ENCODE measurements around the gene PIF1. TPM values are rescaled to one million over a fixed set of nuclear protein-coding genes. Genes with fewer than 3 reads are reported as not detected.

PIF1 gene
- total RNA-seq, 1 experiment from 2014 or later: 34.9 TPM

- no peaks in the 10 kb centered on the region for H3K36me3 ChIP-seq (ENCODE audit: control insufficient read depth in 1 of 2, insufficient read depth in 2 of 2, low read length in 2 of 2)
- intact Hi-C loops (cut with micrococcal nuclease): no loop called here
- no peak for ATAC-seq
- no peak for TF ChIP-seq CTCF (IDR thresholded peaks at IDR 0.05 in 2 of 3, conservative IDR thresholded peaks at IDR 0.05 in 1 of 3; ENCODE audit: borderline replicate concordance in 1 of 3, insufficient read depth in 1 of 3, low read depth in 2 of 3, low read length in 2 of 3)
- no peak for TF ChIP-seq CBX3 (IDR thresholded peaks at IDR 0.05; ENCODE audit: low read depth)
- TF ChIP-seq EGR1 (IDR thresholded peaks at IDR 0.05; ENCODE audit: low read depth): no peak
- no peak for TF ChIP-seq YY1 (IDR thresholded peaks at IDR 0.05; ENCODE audit: extremely low read depth, insufficient replicate concordance, low read depth, low read length)
- TF ChIP-seq JUND (IDR thresholded peaks at IDR 0.05): no peak
- no peak for TF ChIP-seq POLR2AphosphoS5 (IDR thresholded peaks at IDR 0.05; ENCODE audit: low read depth, low read length)
- TF ChIP-seq ZBTB33 (IDR thresholded peaks at IDR 0.05; ENCODE audit: extremely low read depth, insufficient replicate concordance, low read length): no peak
- no peak for TF ChIP-seq RAD21 (IDR thresholded peaks at IDR 0.05; ENCODE audit: low read depth)
- TF ChIP-seq FOSL1 (IDR thresholded peaks at IDR 0.05; ENCODE audit: low read depth): no peak
- TF ChIP-seq CEBPB (IDR thresholded peaks at IDR 0.05; ENCODE audit: low read depth): no peak
- no peak for TF ChIP-seq REST (IDR thresholded peaks at IDR 0.05; ENCODE audit: low read depth)
- TF ChIP-seq ELF1 (IDR thresholded peaks at IDR 0.05; ENCODE audit: borderline replicate concordance, low read depth): no peak
- TF ChIP-seq EZH2phosphoT487 (IDR thresholded peaks at IDR 0.05; ENCODE audit: borderline replicate concordance): no peak
- no peak for TF ChIP-seq MAX (IDR thresholded peaks at IDR 0.05)
- TF ChIP-seq ATF3 (IDR thresholded peaks at IDR 0.05): no peak
- no peak for TF ChIP-seq SP1 (IDR thresholded peaks at IDR 0.05; ENCODE audit: low read depth)
- no peak for TF ChIP-seq SIN3A (IDR thresholded peaks at IDR 0.05; ENCODE audit: low read depth)
- no peak for TF ChIP-seq TCF7L2 (IDR thresholded peaks at IDR 0.05; ENCODE audit: borderline replicate concordance, extremely low read depth, insufficient read depth, insufficient read length)
- no peak for TF ChIP-seq ZNF274 (IDR thresholded peaks at IDR 0.05; ENCODE audit: low read depth, low read length)
- H3K9ac ChIP-seq (ENCODE audit: low read length): no peak overlapping the region
- DNase-seq (ENCODE audit: low read depth, low spot score): no peak
- no peaks in the 10 kb centered on the region for H3K27me3 ChIP-seq (ENCODE audit: insufficient read depth, low read length)
- H3K4me2 ChIP-seq (ENCODE audit: low read length): no peak overlapping the region
- no TSS peak for BruUV-seq (replicated peaks)
- RAD21 ChIA-PET (ENCODE audit: low non-redundant PET in 1 of 2, low total read pairs in 2 of 2, uncharacterized antibody in 2 of 2, unreplicated experiment in 2 of 2): no interaction called here
- POLR2A ChIA-PET: no interaction called here
- no peaks in the 10 kb centered on the region for H3K79me2 ChIP-seq (ENCODE audit: insufficient read depth, low read length)
- no peak overlapping the region for H3K27ac ChIP-seq (ENCODE audit: low read depth, low read length)
- CTCF ChIA-PET: no interaction called here
- H3K9me3 ChIP-seq (ENCODE audit: control insufficient read depth in 1 of 2, insufficient read depth in 1 of 2, low read depth in 1 of 2, low read length in 2 of 2): no peaks in the 10 kb centered on the region
- H3K9me2 ChIP-seq (ENCODE audit: insufficient read depth): no peaks in the 10 kb centered on the region
- no peak overlapping the region for H3K4me3 ChIP-seq (replicated peaks in 1 of 2; ENCODE audit: low read depth in 1 of 2, low read length in 2 of 2)
- H4K20me1 ChIP-seq (ENCODE audit: insufficient read depth): no peaks in the 10 kb centered on the region
- no peak overlapping the region for H2AFZ ChIP-seq (ENCODE audit: low read depth, low read length, poor library complexity, severe bottlenecking)
- H3K4me1 ChIP-seq (ENCODE audit: control insufficient read depth in 1 of 2, insufficient read depth in 2 of 2, low read length in 2 of 2): peaks cover 2 to 15% of the 10 kb centered on the region in 2 experiments; a peak in 2 of 4 replicates
Measured at GRCh38 chr15:64779024-64779423, 46.4 kb downstream of the PIF1 start.

Measured in HCT116 (cell line).